HEK293 (cell line): ENCODE data around the gene WWOX.

Source experiments
- CTCF ChIA-PET: fragments of 350-600 bp; formaldehyde crosslinking; extraction: SDS; loops from one replicate; lab custom pipeline; 2021; ENCODE audit warnings: antibody characterized with exemption; lab: Yijun Ruan, JAX
- POLR2A ChIA-PET: fragments of 300-600 bp; formaldehyde crosslinking; extraction: SDS; loops from one replicate; lab custom pipeline; 2020; ENCODE audit warnings: antibody characterized with exemption, inconsistent platforms; lab: Yijun Ruan, JAX
- H3K27ac ChIP-seq: fragments of 200-500 bp; sonication (Bioruptor generic); 2 replicates; pipeline ENCODE4 v1.5.1; 2014; ENCODE audit warnings: low read depth, low read length, control low read depth, inconsistent platforms; ENCODE audit errors: extremely low read depth
- H3K36me3 ChIP-seq, 2 experiments: fragments of 200-500 bp in 1 of 2; sonication (Bioruptor generic) in 1 of 2; 1 replicate in 1 of 2; 2 replicates in 1 of 2; pipeline ENCODE4 v1.5.1; 2014 to 2017; ENCODE audit warnings: inconsistent platforms in 2 of 2, low read length in 2 of 2; ENCODE audit not compliant: control insufficient read depth in 2 of 2, insufficient read depth in 1 of 2
- H3K4me1 ChIP-seq: fragments of 200-500 bp; sonication (Bioruptor generic); 2 replicates; pipeline ENCODE4 v1.5.1; 2014; ENCODE audit warnings: mild to moderate bottlenecking, low read length, inconsistent platforms; ENCODE audit not compliant: control insufficient read depth, insufficient read depth
- H3K4me3 ChIP-seq: 2 replicates; pipeline ENCODE4 v1.5.1; 2011; ENCODE audit warnings: low read depth, mild to moderate bottlenecking, control low read depth, low read length, moderate library complexity
- H3K9me3 ChIP-seq: fragments of 200-500 bp; sonication (Bioruptor generic); 2 replicates; pipeline ENCODE4 v1.5.1; 2014; ENCODE audit warnings: low read depth, low read length, inconsistent platforms; ENCODE audit not compliant: control insufficient read depth, insufficient read depth
- BCL11B ChIP-seq: fragments of 450-650 bp; formaldehyde crosslinking; IDR thresholded peaks from 2 replicates; pipeline ENCODE4 v1.5.1; 2016; ENCODE audit warnings: low read depth, missing biosample characterization, missing genetic modification characterization
- IKZF3 ChIP-seq: fragments of 450-650 bp; IDR thresholded peaks from 2 replicates; pipeline ENCODE4 v1.5.0; 2018; ENCODE audit warnings: missing biosample characterization, mild to moderate bottlenecking, missing genetic modification characterization, moderate library complexity
- KLF17 ChIP-seq: fragments of 450-650 bp; formaldehyde crosslinking; IDR thresholded peaks from 2 replicates; pipeline ENCODE4 v1.5.1; 2016; ENCODE audit warnings: missing biosample characterization, missing genetic modification characterization
- MZF1 ChIP-seq: fragments of 450-650 bp; formaldehyde crosslinking; IDR thresholded peaks from 2 replicates; pipeline ENCODE4 v1.5.1; 2017; ENCODE audit warnings: missing biosample characterization, missing genetic modification characterization, borderline replicate concordance
- OVOL3 ChIP-seq: fragments of 450-650 bp; formaldehyde crosslinking; IDR thresholded peaks from 2 replicates; pipeline ENCODE4 v1.5.1; 2016; ENCODE audit warnings: missing biosample characterization, missing genetic modification characterization
- SCRT2 ChIP-seq: fragments of 450-650 bp; formaldehyde crosslinking; IDR thresholded peaks from 2 replicates; pipeline ENCODE4 v1.5.1; 2016; ENCODE audit warnings: missing biosample characterization, missing genetic modification characterization
- SP2 ChIP-seq: fragments of 450-650 bp; formaldehyde crosslinking; IDR thresholded peaks from 2 replicates; pipeline ENCODE4 v1.5.1; 2016; ENCODE audit warnings: missing biosample characterization, missing genetic modification characterization
- ZBTB1 ChIP-seq: fragments of 450-650 bp; formaldehyde crosslinking; IDR thresholded peaks from 2 replicates; pipeline ENCODE4 v1.5.1; 2016; ENCODE audit warnings: missing biosample characterization, missing genetic modification characterization
- ZBTB20 ChIP-seq: fragments of 450-650 bp; formaldehyde crosslinking; IDR thresholded peaks from 2 replicates; pipeline ENCODE4 v1.5.1; 2016; ENCODE audit warnings: missing biosample characterization, missing genetic modification characterization
- ZBTB44 ChIP-seq: fragments of 450-650 bp; IDR thresholded peaks from 2 replicates; pipeline ENCODE4 v1.5.1; 2018; ENCODE audit warnings: missing biosample characterization, mild to moderate bottlenecking, missing genetic modification characterization
- ZBTB48 ChIP-seq: fragments of 450-650 bp; formaldehyde crosslinking; IDR thresholded peaks from 2 replicates; pipeline ENCODE4 v1.5.1; 2016; ENCODE audit warnings: missing biosample characterization, missing genetic modification characterization
- ZNF112 ChIP-seq: fragments of 450-650 bp; formaldehyde crosslinking; IDR thresholded peaks from 2 replicates; pipeline ENCODE4 v1.5.0; 2017; ENCODE audit warnings: missing biosample characterization, missing genetic modification characterization
- ZNF114 ChIP-seq: fragments of 450-650 bp; formaldehyde crosslinking; IDR thresholded peaks from 2 replicates; pipeline ENCODE4 v1.5.0; 2017; ENCODE audit warnings: missing biosample characterization, missing genetic modification characterization
- ZNF121 ChIP-seq: fragments of 450-650 bp; formaldehyde crosslinking; IDR thresholded peaks from 2 replicates; pipeline ENCODE4 v1.5.1; 2016; ENCODE audit warnings: missing biosample characterization, missing genetic modification characterization
- ZNF184 ChIP-seq: fragments of 450-650 bp; IDR thresholded peaks from 2 replicates; pipeline ENCODE4 v1.5.1; 2018; ENCODE audit warnings: missing biosample characterization, mild to moderate bottlenecking, missing genetic modification characterization
- ZNF23 ChIP-seq: fragments of 450-650 bp; formaldehyde crosslinking; IDR thresholded peaks from 2 replicates; pipeline ENCODE4 v1.5.1; 2016; ENCODE audit warnings: missing biosample characterization, missing genetic modification characterization, borderline replicate concordance
- ZNF266 ChIP-seq: fragments of 450-650 bp; formaldehyde crosslinking; IDR thresholded peaks from 2 replicates; pipeline ENCODE4 v1.5.1; 2016; ENCODE audit warnings: missing biosample characterization, missing genetic modification characterization, low read depth
- ZNF311 ChIP-seq: fragments of 450-650 bp; formaldehyde crosslinking; IDR thresholded peaks from 2 replicates; pipeline ENCODE4 v1.5.1; 2017; ENCODE audit warnings: missing biosample characterization, missing genetic modification characterization, borderline replicate concordance
- ZNF341 ChIP-seq: fragments of 450-650 bp; formaldehyde crosslinking; IDR thresholded peaks from 2 replicates; pipeline ENCODE4; 2016; ENCODE audit warnings: low read depth, missing biosample characterization, missing genetic modification characterization
- ZNF354C ChIP-seq: fragments of 450-650 bp; formaldehyde crosslinking; IDR thresholded peaks from 2 replicates; pipeline ENCODE4 v1.5.1; 2016; ENCODE audit warnings: missing biosample characterization, missing genetic modification characterization, low read depth, borderline replicate concordance
- ZNF423 ChIP-seq: fragments of 450-650 bp; formaldehyde crosslinking; IDR thresholded peaks from 2 replicates; pipeline ENCODE4 v1.5.1; 2016; ENCODE audit warnings: missing biosample characterization, missing genetic modification characterization
- ZNF510 ChIP-seq: fragments of 450-650 bp; formaldehyde crosslinking; IDR thresholded peaks from 2 replicates; pipeline ENCODE4 v1.5.1; 2018; ENCODE audit warnings: mild to moderate bottlenecking, missing genetic modification characterization, missing biosample characterization; ENCODE audit not compliant: insufficient replicate concordance
- ZNF549 ChIP-seq: fragments of 450-650 bp; IDR thresholded peaks from 2 replicates; pipeline ENCODE4 v1.5.1; 2018; ENCODE audit warnings: missing biosample characterization, missing genetic modification characterization, mild to moderate bottlenecking, inconsistent platforms, moderate library complexity
- ZNF571 ChIP-seq: fragments of 450-650 bp; formaldehyde crosslinking; IDR thresholded peaks from 2 replicates; pipeline ENCODE4 v1.5.0; 2017; ENCODE audit warnings: missing biosample characterization, missing genetic modification characterization
- ZNF600 ChIP-seq: fragments of 450-650 bp; formaldehyde crosslinking; IDR thresholded peaks from 2 replicates; pipeline ENCODE4 v1.5.1; 2016; ENCODE audit warnings: missing biosample characterization, missing genetic modification characterization
- ZNF610 ChIP-seq: fragments of 450-650 bp; formaldehyde crosslinking; IDR thresholded peaks from 2 replicates; pipeline ENCODE4 v1.5.1; 2016; ENCODE audit warnings: missing biosample characterization, missing genetic modification characterization, borderline replicate concordance
- ZNF837 ChIP-seq: fragments of 450-650 bp; formaldehyde crosslinking; IDR thresholded peaks from 2 replicates; pipeline ENCODE4 v1.5.1; 2016; ENCODE audit warnings: missing biosample characterization, missing genetic modification characterization
- ZSCAN23 ChIP-seq: fragments of 450-650 bp; formaldehyde crosslinking; IDR thresholded peaks from 2 replicates; pipeline ENCODE4 v1.5.1; 2016; ENCODE audit warnings: missing biosample characterization, missing genetic modification characterization
- TF ChIP-seq, protein P1 (sequence below): fragments of 450-650 bp; formaldehyde crosslinking; IDR thresholded peaks from 2 replicates; pipeline ENCODE4 v1.5.1; 2016; ENCODE audit warnings: missing biosample characterization, missing genetic modification characterization

Gene WWOX

GRCh38 chr16:78490847-78491246 is 391.4 kb downstream of the WWOX start:
- H3K27ac ChIP-seq = no peak overlapping the region
- no peaks in the 10 kb centered on the region for H3K9me3 ChIP-seq
- TF ChIP-seq BCL11B (no peak), ZSCAN23 (tag by site-specific recombination) (no peak), ZNF311 (tag by site-specific recombination) (no peak), SCRT2 (tag by site-specific recombination) (no peak), ZNF510 (tag by site-specific recombination) (no peak), IKZF3 (tag by site-specific recombination) (no peak), ZNF549 (tag by site-specific recombination) (no peak), ZNF114 (no peak), ZNF354C (tag by site-specific recombination) (no peak), ZNF341 (tag by site-specific recombination) (no peak), ZNF837 (tag by site-specific recombination) (no peak), ZNF112 (no peak), ZNF610 (tag by site-specific recombination) (no peak), ZNF121 (tag by site-specific recombination) (no peak), ZNF266 (tag by site-specific recombination) (no peak), ZBTB44 (no peak), ZBTB20 (tag by site-specific recombination) (no peak)
- TF ChIP-seq, protein P1, sequence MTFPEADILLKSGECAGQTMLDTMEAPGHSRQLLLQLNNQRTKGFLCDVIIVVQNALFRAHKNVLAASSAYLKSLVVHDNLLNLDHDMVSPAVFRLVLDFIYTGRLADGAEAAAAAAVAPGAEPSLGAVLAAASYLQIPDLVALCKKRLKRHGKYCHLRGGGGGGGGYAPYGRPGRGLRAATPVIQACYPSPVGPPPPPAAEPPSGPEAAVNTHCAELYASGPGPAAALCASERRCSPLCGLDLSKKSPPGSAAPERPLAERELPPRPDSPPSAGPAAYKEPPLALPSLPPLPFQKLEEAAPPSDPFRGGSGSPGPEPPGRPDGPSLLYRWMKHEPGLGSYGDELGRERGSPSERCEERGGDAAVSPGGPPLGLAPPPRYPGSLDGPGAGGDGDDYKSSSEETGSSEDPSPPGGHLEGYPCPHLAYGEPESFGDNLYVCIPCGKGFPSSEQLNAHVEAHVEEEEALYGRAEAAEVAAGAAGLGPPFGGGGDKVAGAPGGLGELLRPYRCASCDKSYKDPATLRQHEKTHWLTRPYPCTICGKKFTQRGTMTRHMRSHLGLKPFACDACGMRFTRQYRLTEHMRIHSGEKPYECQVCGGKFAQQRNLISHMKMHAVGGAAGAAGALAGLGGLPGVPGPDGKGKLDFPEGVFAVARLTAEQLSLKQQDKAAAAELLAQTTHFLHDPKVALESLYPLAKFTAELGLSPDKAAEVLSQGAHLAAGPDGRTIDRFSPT (tag by site-specific recombination) = no peak
- POLR2A ChIA-PET = no interaction called here
- no peak overlapping the region for H3K4me3 ChIP-seq
- CTCF ChIA-PET = no interaction called here
- H3K4me1 ChIP-seq = no peaks in the 10 kb centered on the region
- H3K36me3 ChIP-seq = no peaks in the 10 kb centered on the region

GRCh38 chr16:78493573-78493972 is 394.1 kb downstream of the WWOX start:
- CTCF ChIA-PET = interaction anchor here (0.6 kb wide), 1 partner anchor 493 kb away, joined by 4 read pairs; no protein-coding TSS in a partner anchor
- POLR2A ChIA-PET = no interaction called here
- TF ChIP-seq KLF17 (tag by site-specific recombination) (no peak), ZNF184 (no peak), ZNF600 (tag by site-specific recombination) (no peak), ZNF423 (tag by site-specific recombination) (no peak), ZBTB44 (no peak), ZNF23 (tag by site-specific recombination) (no peak), SP2 (tag by site-specific recombination) (no peak), OVOL3 (tag by site-specific recombination) (no peak), MZF1 (no peak), ZBTB1 (tag by site-specific recombination) (no peak), IKZF3 (tag by site-specific recombination) (no peak), ZBTB48 (no peak), ZNF571 (tag by site-specific recombination) (no peak)
- TF ChIP-seq, protein P1 (tag by site-specific recombination) = no peak

More at GRCh38 chr16:78493573-78493972, 394.1 kb downstream of the WWOX start:
- Histone ChIP-seq H3K4me1 (no peaks in the 10 kb centered on the region), H3K27ac (no peak overlapping the region), H3K9me3 (no peaks in the 10 kb centered on the region), H3K4me3 (no peak overlapping the region), H3K36me3 (no peaks in the 10 kb centered on the region)
